Panc1 (cell line): ENCODE results near the gene GPS1.

Source experiments
- CTCF ChIP-seq: fragments of 450-650 bp; IDR thresholded peaks from 2 replicates; pipeline ENCODE4 v1.5.1; 2017; ENCODE audit warnings: mild to moderate bottlenecking
- POLR2AphosphoS5 ChIP-seq: IDR thresholded peaks from 2 replicates; pipeline ENCODE4 v1.6.1; 2012; ENCODE audit warnings: mild to moderate bottlenecking, low read depth, low read length, moderate library complexity
- TCF7L2 ChIP-seq: IDR thresholded peaks from 2 replicates; pipeline ENCODE4 v1.6.1; 2011; ENCODE audit warnings: mild to moderate bottlenecking, low read depth, low read length, inconsistent platforms
- TF ChIP-seq, protein P1 (sequence below), 2 experiments: IDR thresholded peaks; 2 replicates each; pipeline ENCODE4 v1.6.1; 2011 to 2012; ENCODE audit warnings: low read depth in 2 of 2, control low read depth in 1 of 2, low read length in 1 of 2, mild to moderate bottlenecking in 1 of 2, moderate library complexity in 1 of 2; ENCODE audit not compliant: insufficient read depth in 1 of 2

DNA sequence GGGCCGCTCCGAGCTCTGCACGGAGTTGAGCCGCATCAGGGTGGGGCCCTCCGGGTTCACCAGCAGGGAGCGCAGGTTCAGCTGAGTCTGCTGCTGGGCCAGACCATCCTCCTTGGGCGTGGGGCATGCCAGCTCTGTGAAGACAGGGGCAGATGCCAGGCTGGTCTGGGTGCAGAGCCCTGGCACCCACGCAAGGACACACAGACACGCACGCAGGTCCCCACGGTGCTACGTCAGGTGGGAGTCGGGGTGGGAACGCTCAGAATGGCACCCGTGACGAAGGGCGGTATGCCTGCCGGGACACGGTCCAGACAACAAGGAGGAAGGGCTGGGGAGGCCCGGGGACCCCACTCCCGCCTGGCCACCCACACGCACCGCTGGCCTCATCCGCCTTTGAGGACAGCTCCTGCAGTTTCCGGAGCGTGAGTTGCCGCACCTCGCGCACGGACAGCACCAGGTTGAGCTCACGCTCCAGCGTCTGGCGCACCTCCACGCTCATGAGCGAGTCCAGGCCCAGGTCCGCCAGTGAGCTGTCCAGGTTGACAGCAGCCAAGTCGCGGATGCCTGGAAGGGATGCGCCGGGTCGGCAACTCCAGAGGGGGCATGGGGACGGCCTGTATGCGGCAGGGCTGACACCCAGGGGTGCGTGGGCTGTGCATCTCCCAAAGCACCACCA is 29.2 kb downstream of the GPS1 start:
- TF ChIP-seq CTCF, result no peak
- TF ChIP-seq POLR2AphosphoS5, result no peak
- TF ChIP-seq, protein P1, sequence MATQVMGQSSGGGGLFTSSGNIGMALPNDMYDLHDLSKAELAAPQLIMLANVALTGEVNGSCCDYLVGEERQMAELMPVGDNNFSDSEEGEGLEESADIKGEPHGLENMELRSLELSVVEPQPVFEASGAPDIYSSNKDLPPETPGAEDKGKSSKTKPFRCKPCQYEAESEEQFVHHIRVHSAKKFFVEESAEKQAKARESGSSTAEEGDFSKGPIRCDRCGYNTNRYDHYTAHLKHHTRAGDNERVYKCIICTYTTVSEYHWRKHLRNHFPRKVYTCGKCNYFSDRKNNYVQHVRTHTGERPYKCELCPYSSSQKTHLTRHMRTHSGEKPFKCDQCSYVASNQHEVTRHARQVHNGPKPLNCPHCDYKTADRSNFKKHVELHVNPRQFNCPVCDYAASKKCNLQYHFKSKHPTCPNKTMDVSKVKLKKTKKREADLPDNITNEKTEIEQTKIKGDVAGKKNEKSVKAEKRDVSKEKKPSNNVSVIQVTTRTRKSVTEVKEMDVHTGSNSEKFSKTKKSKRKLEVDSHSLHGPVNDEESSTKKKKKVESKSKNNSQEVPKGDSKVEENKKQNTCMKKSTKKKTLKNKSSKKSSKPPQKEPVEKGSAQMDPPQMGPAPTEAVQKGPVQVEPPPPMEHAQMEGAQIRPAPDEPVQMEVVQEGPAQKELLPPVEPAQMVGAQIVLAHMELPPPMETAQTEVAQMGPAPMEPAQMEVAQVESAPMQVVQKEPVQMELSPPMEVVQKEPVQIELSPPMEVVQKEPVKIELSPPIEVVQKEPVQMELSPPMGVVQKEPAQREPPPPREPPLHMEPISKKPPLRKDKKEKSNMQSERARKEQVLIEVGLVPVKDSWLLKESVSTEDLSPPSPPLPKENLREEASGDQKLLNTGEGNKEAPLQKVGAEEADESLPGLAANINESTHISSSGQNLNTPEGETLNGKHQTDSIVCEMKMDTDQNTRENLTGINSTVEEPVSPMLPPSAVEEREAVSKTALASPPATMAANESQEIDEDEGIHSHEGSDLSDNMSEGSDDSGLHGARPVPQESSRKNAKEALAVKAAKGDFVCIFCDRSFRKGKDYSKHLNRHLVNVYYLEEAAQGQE (IDR thresholded peaks at IDR 0.05; ENCODE audit: insufficient read depth in 1 of 2, low read depth in 2 of 2, low read length in 1 of 2), result no peak
- no peak for TF ChIP-seq TCF7L2
